Mesodermal cell (in vitro differentiated cells): ENCODE data around the gene TGFBR3L.
"Not testable (repeated sequence)": the region's sequence is repeated elsewhere in the genome, so short reads cannot be mapped to it uniquely, and the experiment has no call there.

Experiments used
- H3K27ac ChIP-seq: 2 replicates; pipeline ENCODE4 v1.7.0; 2013; ENCODE audit warnings: mild to moderate bottlenecking, low read depth, low read length, moderate library complexity; ENCODE audit not compliant: severe bottlenecking
- H3K36me3 ChIP-seq: 2 replicates; pipeline ENCODE4 v1.7.1; 2013; ENCODE audit warnings: mild to moderate bottlenecking, low read length, moderate library complexity; ENCODE audit not compliant: control insufficient read depth, insufficient read depth
- H3K4me1 ChIP-seq: one replicate; pipeline ENCODE4 v1.7.1; 2013; ENCODE audit warnings: mild to moderate bottlenecking, low read length; ENCODE audit not compliant: insufficient read depth, control insufficient read depth, poor library complexity, severe bottlenecking
- H3K4me3 ChIP-seq: 2 replicates; pipeline ENCODE4 v1.7.0; 2013; ENCODE audit warnings: low read length, control low read depth, mild to moderate bottlenecking; ENCODE audit not compliant: insufficient read depth, poor library complexity, severe bottlenecking; ENCODE audit errors: extremely low read depth
- H3K9me3 ChIP-seq: 2 replicates; pipeline ENCODE4 v1.7.1; 2013; ENCODE audit warnings: mild to moderate bottlenecking, low read length, moderate library complexity; ENCODE audit not compliant: control insufficient read depth
- WGBS, 2 experiments: methylation state at CpG; one replicate each; pipeline ENCODE4 v1.1.5; 2013; ENCODE audit warnings: missing lambda C conversion rate in 2 of 2; ENCODE audit not compliant: insufficient coverage in 2 of 2; 5-methylcytosine and 5-hydroxymethylcytosine counted together

Gene TGFBR3L

GRCh38 chr19:7926727-7927604 is 12.3 kb downstream of the TGFBR3L start:
- Histone ChIP-seq H3K4me3 (no peak overlapping the region), H3K36me3 (peaks cover 44% of the 10 kb centered on the region), H3K9me3 (no peaks in the 10 kb centered on the region), H3K4me1 (peaks cover 24% of the 10 kb centered on the region), H3K27ac (no peak overlapping the region)
- 93% methylated on average over 27 to 28 of the region's 32 CpGs for WGBS, 2 experiments

DNA sequence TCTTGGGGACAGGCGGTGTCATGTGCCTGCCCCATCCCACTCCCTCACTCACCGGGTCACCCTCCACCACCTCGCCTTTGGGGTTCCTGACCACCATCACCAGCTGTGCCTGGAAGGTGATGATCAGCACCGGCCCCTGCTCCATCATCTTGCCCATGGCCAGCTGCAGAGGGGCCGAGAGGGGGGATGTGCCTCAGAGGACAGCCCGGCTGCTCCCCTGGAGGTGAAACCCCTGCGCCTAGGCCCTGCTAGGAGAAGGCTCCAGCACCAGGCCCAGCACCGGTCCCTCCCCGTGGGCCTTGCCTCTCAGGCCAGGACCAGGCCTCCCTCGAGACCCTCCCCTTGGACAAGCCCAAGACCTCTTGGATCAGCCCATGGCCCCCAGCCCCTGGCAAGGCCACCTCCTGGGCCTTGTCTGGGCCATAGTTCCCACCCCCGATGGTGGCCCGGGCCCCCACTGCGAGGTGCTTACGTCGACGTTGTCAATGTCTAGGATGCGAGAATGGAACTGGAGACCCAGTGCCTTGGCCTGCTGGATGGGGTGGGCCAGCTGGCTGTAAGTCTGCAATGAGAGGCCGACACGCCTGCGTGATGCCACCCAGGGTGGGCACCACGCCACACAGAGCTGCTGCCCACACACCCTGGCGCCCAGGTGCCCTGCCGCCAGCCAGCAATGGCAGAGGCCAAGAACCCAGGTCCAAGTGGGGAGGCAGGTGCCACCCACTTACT is 13.1 kb downstream of the TGFBR3L start:
- Histone ChIP-seq H3K36me3 (peaks cover 45% of the 10 kb centered on the region), H3K4me3 (no peak overlapping the region), H3K9me3 (no peaks in the 10 kb centered on the region), H3K4me1 (peaks cover 24% of the 10 kb centered on the region), H3K27ac (no peak overlapping the region)
- WGBS, 2 experiments, result 95 to 96% methylated on average over 18 to 21 of the region's 23 CpGs

GRCh38 chr19:7928334-7928706 is 13.7 kb downstream of the TGFBR3L start:
- WGBS, 2 experiments, result 91 to 94% methylated on average over 8 of the region's 9 CpGs
- Histone ChIP-seq H3K36me3 (peaks cover 45% of the 10 kb centered on the region), H3K27ac (peak overlapping the region; percentile 48), H3K9me3 (no peaks in the 10 kb centered on the region), H3K4me1 (peaks cover 24% of the 10 kb centered on the region), H3K4me3 (no peak overlapping the region)

GRCh38 chr19:7928741-7929701 is 14.4 kb downstream of the TGFBR3L start:
- Histone ChIP-seq H3K4me1 (peaks cover 24% of the 10 kb centered on the region), H3K36me3 (peaks cover 46% of the 10 kb centered on the region), H3K4me3 (no peak overlapping the region), H3K27ac (peak overlapping the region; percentile 79), H3K9me3 (no peaks in the 10 kb centered on the region)
- WGBS, 2 experiments, result 79 to 80% methylated on average over 18 to 20 of the region's 24 CpGs

GRCh38 chr19:7930030-7930429 is 15.4 kb downstream of the TGFBR3L start:
- 91 to 92% methylated on average over 6 to 8 of the region's 11 CpGs for WGBS, 2 experiments
- H3K36me3 ChIP-seq, result peaks cover 51% of the 10 kb centered on the region
- not testable (repeated sequence) for H3K9me3 ChIP-seq, H3K4me3 ChIP-seq, H3K27ac ChIP-seq
- peaks cover 20% of the 10 kb centered on the region for H3K4me1 ChIP-seq

DNA sequence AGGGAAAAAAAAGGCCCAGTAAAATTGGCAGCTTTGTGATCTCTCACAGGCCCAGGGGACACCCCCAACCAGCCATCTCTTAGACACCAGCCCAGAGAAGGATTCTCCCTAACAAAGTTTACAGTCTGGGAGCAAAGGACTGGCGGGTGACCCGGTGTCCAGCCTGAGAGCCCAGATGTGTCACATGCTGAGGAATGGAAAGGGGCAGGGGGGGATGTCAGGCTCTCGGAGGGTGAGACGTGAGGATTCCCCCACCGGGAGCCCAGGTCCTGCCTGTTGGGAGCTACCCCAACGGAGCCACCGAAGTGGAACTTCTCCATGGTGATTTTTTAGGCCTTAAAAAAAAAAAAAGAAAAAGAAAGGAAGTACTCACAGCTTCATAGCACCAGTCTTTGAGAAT is 16.1 kb downstream of the TGFBR3L start:
- WGBS, 2 experiments, result 84 to 95% methylated on average over 7 of the region's 7 CpGs
- no peaks in the 10 kb centered on the region for H3K9me3 ChIP-seq
- no peak overlapping the region for H3K27ac ChIP-seq
- peaks cover 59% of the 10 kb centered on the region for H3K36me3 ChIP-seq
- H3K4me1 ChIP-seq, result peaks cover 20% of the 10 kb centered on the region
- no peak overlapping the region for H3K4me3 ChIP-seq

- Histone ChIP-seq H3K4me3 (no peak overlapping the region), H3K9me3 (no peaks in the 10 kb centered on the region), H3K27ac (no peak overlapping the region), H3K4me1 (peaks cover 16% of the 10 kb centered on the region), H3K36me3 (peaks cover 66% of the 10 kb centered on the region)
- 97 to 99% methylated on average over 25 to 28 of the region's 36 CpGs for WGBS, 2 experiments
These were observed 16.8 kb downstream of the TGFBR3L start for GRCh38 chr19:7931221-7932061.

GRCh38 chr19:7932276-7932929 is 17.8 kb downstream of the TGFBR3L start:
- peaks cover 71% of the 10 kb centered on the region for H3K36me3 ChIP-seq
- no peak overlapping the region for H3K27ac ChIP-seq
- no peaks in the 10 kb centered on the region for H3K9me3 ChIP-seq
- H3K4me3 ChIP-seq, result no peak overlapping the region
- H3K4me1 ChIP-seq, result peaks cover 10% of the 10 kb centered on the region
- 94 to 98% methylated on average over 23 to 27 of the region's 32 CpGs for WGBS, 2 experiments

DNA sequence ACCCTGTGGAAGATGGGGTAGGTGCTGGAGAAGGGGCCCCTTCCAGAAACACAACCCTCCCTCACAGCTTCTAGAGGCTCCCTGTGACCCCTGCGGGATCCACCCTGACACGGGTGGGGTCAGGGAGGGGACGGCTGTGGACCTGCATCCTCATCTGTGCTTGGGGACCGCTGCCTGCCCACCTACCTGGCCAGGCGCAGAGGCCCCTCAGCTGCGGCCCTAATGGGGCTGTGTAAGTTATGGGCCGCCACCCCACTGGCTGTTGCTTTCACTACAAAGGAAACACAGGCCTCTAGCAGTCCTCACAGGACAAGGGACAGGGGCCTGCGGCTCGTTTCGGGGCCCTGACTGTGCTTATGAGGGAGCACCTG is 18.3 kb downstream of the TGFBR3L start:
- H3K36me3 ChIP-seq, result peaks cover 76% of the 10 kb centered on the region
- no peak overlapping the region for H3K4me3 ChIP-seq
- WGBS, 2 experiments, result 88 to 97% methylated on average over 7 to 10 of the region's 10 CpGs
- no peak overlapping the region for H3K27ac ChIP-seq
- H3K4me1 ChIP-seq, result peaks cover 8% of the 10 kb centered on the region
- H3K9me3 ChIP-seq, result no peaks in the 10 kb centered on the region
